ENCODE measurements around the gene FAM169A. TPM values are rescaled to one million over a fixed set of nuclear protein-coding genes. Genes with fewer than 3 reads are reported as not detected.

The FAM169A gene
- polyA plus RNA-seq, 1 donor from 2014 or later, result 46.7 TPM

DNA sequence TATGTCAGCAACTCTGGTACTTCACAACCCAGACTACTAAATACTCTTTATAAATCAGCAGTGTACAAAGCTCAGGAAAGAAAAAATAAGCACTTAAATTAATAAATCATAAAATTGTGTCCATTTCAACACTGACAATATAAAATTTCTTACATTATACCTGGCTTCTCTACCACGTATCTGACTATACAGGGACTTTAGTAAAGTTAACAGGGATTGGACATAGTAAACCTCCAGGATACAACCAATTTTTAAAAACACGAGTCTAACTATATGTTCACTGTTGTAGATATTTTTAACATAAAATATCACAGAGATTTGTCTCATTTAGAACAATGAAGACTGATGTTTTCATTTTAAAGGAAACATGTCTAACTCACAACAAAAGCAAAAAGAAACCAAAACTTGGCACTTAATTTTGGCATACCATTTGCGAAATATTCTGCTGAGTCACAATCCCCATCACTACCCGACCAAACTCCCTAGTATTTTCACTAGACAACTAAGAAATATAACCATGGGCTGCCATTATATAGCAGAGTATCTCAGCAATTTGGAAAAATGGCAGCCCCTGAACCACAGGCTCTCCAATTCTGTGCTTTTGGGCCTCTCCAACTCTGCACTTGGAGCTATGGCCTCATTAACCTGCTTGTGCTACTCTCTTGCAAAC is 14.4 kb downstream of the FAM169A start:
- no peaks in the 10 kb centered on the region for H3K9me2 ChIP-seq (ENCODE audit: insufficient read depth, low read length)
- no peaks in the 10 kb centered on the region for H3F3A ChIP-seq (ENCODE audit: insufficient read depth, low read length, poor library complexity, severe bottlenecking)
- H4K20me1 ChIP-seq (ENCODE audit: insufficient read depth), result no peaks in the 10 kb centered on the region
- H3K9me3 ChIP-seq (ENCODE audit: low read length), result peaks cover 5% of the 10 kb centered on the region
- H3K27ac ChIP-seq (ENCODE audit: low read length), result no peak overlapping the region
- no peak for TF ChIP-seq TAF1 (IDR thresholded peaks at IDR 0.05; ENCODE audit: low read depth)
- no peak for TF ChIP-seq EP300 (conservative IDR thresholded peaks at IDR 0.05; ENCODE audit: poor library complexity, severe bottlenecking)
- TF ChIP-seq POLR2AphosphoS5 (IDR thresholded peaks at IDR 0.05), result no peak
- H3K9ac ChIP-seq (ENCODE audit: low read length), result no peak overlapping the region
- H3K4me2 ChIP-seq (ENCODE audit: low read length), result no peak overlapping the region
- no peaks in the 10 kb centered on the region for H3K27me3 ChIP-seq (ENCODE audit: insufficient read depth, low read depth, low read length)
- H3K4me3 ChIP-seq (ENCODE audit: low read length), result no peak overlapping the region
- no peaks in the 10 kb centered on the region for H3K36me3 ChIP-seq (ENCODE audit: insufficient read depth, low read length)
- H2AFZ ChIP-seq (ENCODE audit: low read depth, low read length), result no peak overlapping the region
- H3K79me2 ChIP-seq (replicated peaks; ENCODE audit: insufficient read depth, low read length), result peaks cover 29% of the 10 kb centered on the region

DNA sequence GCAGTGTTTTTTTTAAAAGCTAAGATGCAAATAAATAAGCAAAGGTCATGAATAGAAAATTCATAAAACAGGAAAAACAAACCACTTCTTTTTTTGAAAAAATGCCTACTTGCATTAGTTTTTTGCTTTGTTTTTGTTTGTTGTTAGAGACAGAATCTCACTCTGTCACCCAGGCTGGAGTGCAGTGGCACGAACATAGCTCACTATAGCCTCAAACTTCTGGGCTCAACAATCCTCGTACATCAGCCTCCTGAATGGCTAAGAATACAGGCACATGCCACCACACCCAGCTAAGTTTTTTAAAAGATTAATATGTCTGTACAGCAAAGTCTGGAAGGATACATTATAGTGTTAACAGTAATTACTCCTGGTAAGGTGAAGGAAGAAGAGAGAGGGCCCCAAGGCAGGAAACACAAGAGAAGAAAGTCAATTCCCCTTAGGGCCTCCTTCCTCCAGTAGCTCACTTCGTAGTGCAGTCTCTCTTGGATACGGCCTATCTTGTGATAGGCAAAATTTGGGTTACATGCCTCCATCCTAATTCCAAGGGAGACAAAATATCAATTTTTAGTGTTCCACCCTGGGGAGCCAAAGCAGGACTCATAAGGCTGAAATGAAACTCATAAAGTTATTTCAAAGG is 15.3 kb downstream of the FAM169A start:
- Histone ChIP-seq H2AFZ (ENCODE audit: low read depth, low read length) (no peak overlapping the region), H3K4me2 (ENCODE audit: low read length) (no peak overlapping the region), H3K4me3 (ENCODE audit: low read length) (no peak overlapping the region), H4K20me1 (ENCODE audit: insufficient read depth) (no peaks in the 10 kb centered on the region), H3K79me2 (replicated peaks; ENCODE audit: insufficient read depth, low read length) (peaks cover 35% of the 10 kb centered on the region), H3K9me3 (ENCODE audit: low read length) (peaks cover 3% of the 10 kb centered on the region), H3K36me3 (ENCODE audit: insufficient read depth, low read length) (no peaks in the 10 kb centered on the region), H3K27me3 (ENCODE audit: insufficient read depth, low read depth, low read length) (no peaks in the 10 kb centered on the region), H3K9ac (ENCODE audit: low read length) (no peak overlapping the region), H3F3A (ENCODE audit: insufficient read depth, low read length, poor library complexity, severe bottlenecking) (no peaks in the 10 kb centered on the region), H3K9me2 (ENCODE audit: insufficient read depth, low read length) (no peaks in the 10 kb centered on the region), H3K27ac (ENCODE audit: low read length) (no peak overlapping the region)
- no peak for TF ChIP-seq POLR2AphosphoS5 (IDR thresholded peaks at IDR 0.05)
- no peak for TF ChIP-seq RAD21 (conservative IDR thresholded peaks at IDR 0.05)
- TF ChIP-seq REST (IDR thresholded peaks at IDR 0.05; ENCODE audit: borderline replicate concordance), result no peak
- TF ChIP-seq SMC3 (conservative IDR thresholded peaks at IDR 0.05; ENCODE audit: poor library complexity), result no peak
- no peak for TF ChIP-seq CTCF (IDR thresholded peaks at IDR 0.05; ENCODE audit: poor library complexity, severe bottlenecking)
- TF ChIP-seq EP300 (conservative IDR thresholded peaks at IDR 0.05; ENCODE audit: poor library complexity, severe bottlenecking), result no peak
- no peak for TF ChIP-seq TAF1 (IDR thresholded peaks at IDR 0.05; ENCODE audit: low read depth)
- TF ChIP-seq EZH2 (IDR thresholded peaks at IDR 0.05; ENCODE audit: borderline replicate concordance, insufficient read depth, low read length, poor library complexity, severe bottlenecking), result no peak
- TF ChIP-seq MXI1 (conservative IDR thresholded peaks at IDR 0.05; ENCODE audit: poor library complexity, severe bottlenecking), result no peak
